Central memory CD8-positive, alpha-beta T cell (primary cell): ENCODE measurements around the gene DTNA.
"Not testable (repeated sequence)": the region's sequence is repeated elsewhere in the genome, so short reads cannot be mapped to it uniquely, and the experiment has no call there.

Source experiments
- ATAC-seq: fragments of 150-1000 bp; cut with Tn5 transposase; replicated peaks from 2 replicates; pipeline ENCODE4 v1.10.0; 2022; ENCODE audit warnings: mild to moderate bottlenecking, moderate FRiP score, moderate number of reproducible peaks; ENCODE audit not compliant: poor library complexity, severe bottlenecking; ENCODE audit errors: extremely low read depth
- DNase-seq, 2 donors: peaks; one replicate each; pipeline ENCODE4 v3.0.0; 2021; ENCODE audit warnings: low spot score in 2 of 2
- H3K27ac Mint-ChIP-seq: one replicate; pipeline ENCODE4 v1.8.0; 2022; ENCODE audit warnings: low read depth, mild to moderate bottlenecking, moderate library complexity, mixed read lengths
- H3K27me3 Mint-ChIP-seq: one replicate; pipeline ENCODE4 v1.8.0; 2022; ENCODE audit warnings: mixed read lengths
- H3K36me3 Mint-ChIP-seq: one replicate; pipeline ENCODE4 v1.8.0; 2022; ENCODE audit warnings: mild to moderate bottlenecking, moderate library complexity, mixed read lengths; ENCODE audit not compliant: insufficient read depth
- H3K4me1 Mint-ChIP-seq: one replicate; pipeline ENCODE4 v1.8.0; 2022; ENCODE audit warnings: mixed read lengths
- H3K4me3 Mint-ChIP-seq: one replicate; pipeline ENCODE4 v1.8.0; 2022; ENCODE audit warnings: mild to moderate bottlenecking, moderate library complexity, mixed read lengths
- H3K9me3 Mint-ChIP-seq: one replicate; pipeline ENCODE4 v1.8.0; 2022; ENCODE audit warnings: mixed read lengths

DTNA gene

GRCh38 chr18:34709750-34710441, at the start of gene DTNA:
DTNA (plus strand) TSS chr18:34710298; CDS start chr18:34755977, 45,679 bp downstream.
- Mint-ChIP-seq H3K27me3 (peaks cover 18% of the 10 kb centered on the region), H3K27ac (no peak within 1 kb of the TSS), H3K36me3 (no peaks in the 10 kb centered on the region), H3K4me1 (no peaks in the 10 kb centered on the region), H3K4me3 (no peak within 1 kb of the TSS), H3K9me3 (no peaks in the 10 kb centered on the region)
- ATAC-seq (no peak), DNase-seq (no peak)

GRCh38 chr18:34660572-34660971, 49.5 kb upstream of the DTNA start:
- H3K27me3 Mint-ChIP-seq: peaks cover 22% of the 10 kb centered on the region
- H3K4me1 Mint-ChIP-seq: no peaks in the 10 kb centered on the region
- H3K9me3 Mint-ChIP-seq: no peaks in the 10 kb centered on the region
- H3K27ac Mint-ChIP-seq: no peak overlapping the region
- no peak for DNase-seq
- H3K36me3 Mint-ChIP-seq: no peaks in the 10 kb centered on the region
- H3K4me3 Mint-ChIP-seq: no peak overlapping the region
- ATAC-seq: no peak

GRCh38 chr18:34661464-34662087, 48.5 kb upstream of the DTNA start:
- Mint-ChIP-seq H3K36me3 (no peaks in the 10 kb centered on the region), H3K9me3 (no peaks in the 10 kb centered on the region), H3K27me3 (peaks cover 22% of the 10 kb centered on the region), H3K4me1 (no peaks in the 10 kb centered on the region), H3K4me3 (no peak overlapping the region), H3K27ac (no peak overlapping the region)
- DNase-seq: no peak
- no peak for ATAC-seq

- H3K4me3 Mint-ChIP-seq: no peak overlapping the region
- no peaks in the 10 kb centered on the region for H3K9me3 Mint-ChIP-seq
- H3K27ac Mint-ChIP-seq: no peak overlapping the region
- DNase-seq: no peak
- ATAC-seq: no peak
- no peaks in the 10 kb centered on the region for H3K36me3 Mint-ChIP-seq
- H3K4me1 Mint-ChIP-seq: no peaks in the 10 kb centered on the region
- H3K27me3 Mint-ChIP-seq: no peaks in the 10 kb centered on the region
Observed at GRCh38 chr18:34676816-34677574, 33.1 kb upstream of the DTNA start.

- H3K36me3 Mint-ChIP-seq, ATAC-seq, H3K4me1 Mint-ChIP-seq, DNase-seq, H3K4me3 Mint-ChIP-seq, H3K27me3 Mint-ChIP-seq, H3K27ac Mint-ChIP-seq, H3K9me3 Mint-ChIP-seq: not testable (repeated sequence)
Observed at GRCh38 chr18:34689750-34690149, 20.3 kb upstream of the DTNA start.

- Mint-ChIP-seq H3K27ac (no peak overlapping the region), H3K9me3 (no peaks in the 10 kb centered on the region), H3K4me1 (no peaks in the 10 kb centered on the region), H3K36me3 (no peaks in the 10 kb centered on the region), H3K27me3 (peaks cover 8% of the 10 kb centered on the region), H3K4me3 (no peak overlapping the region)
- no peak for ATAC-seq
- no peak for DNase-seq
Observed at GRCh38 chr18:34691614-34692013, 18.5 kb upstream of the DTNA start.

- Mint-ChIP-seq H3K9me3 (no peaks in the 10 kb centered on the region), H3K4me3 (no peak overlapping the region), H3K27me3 (peaks cover 8% of the 10 kb centered on the region), H3K36me3 (no peaks in the 10 kb centered on the region), H3K4me1 (no peaks in the 10 kb centered on the region), H3K27ac (no peak overlapping the region)
- no peak for DNase-seq
- no peak for ATAC-seq
Observed at GRCh38 chr18:34694591-34695165, 15.4 kb upstream of the DTNA start.

GRCh38 chr18:34695310-34695709, 14.8 kb upstream of the DTNA start:
- ATAC-seq (no peak), DNase-seq (no peak)
- H3K4me3 Mint-ChIP-seq: no peak overlapping the region
- H3K36me3 Mint-ChIP-seq: no peaks in the 10 kb centered on the region
- no peaks in the 10 kb centered on the region for H3K9me3 Mint-ChIP-seq
- H3K27ac Mint-ChIP-seq: no peak overlapping the region
- H3K27me3 Mint-ChIP-seq: peaks cover 8% of the 10 kb centered on the region
- H3K4me1 Mint-ChIP-seq: no peaks in the 10 kb centered on the region

GRCh38 chr18:34696671-34697070, 13.4 kb upstream of the DTNA start:
- H3K4me3 Mint-ChIP-seq: no peak overlapping the region
- no peaks in the 10 kb centered on the region for H3K4me1 Mint-ChIP-seq
- no peak for DNase-seq
- no peak for ATAC-seq
- no peaks in the 10 kb centered on the region for H3K9me3 Mint-ChIP-seq
- H3K27ac Mint-ChIP-seq: no peak overlapping the region
- peaks cover 8% of the 10 kb centered on the region for H3K27me3 Mint-ChIP-seq
- no peaks in the 10 kb centered on the region for H3K36me3 Mint-ChIP-seq

- no peak overlapping the region for H3K27ac Mint-ChIP-seq
- H3K36me3 Mint-ChIP-seq: no peaks in the 10 kb centered on the region
- ATAC-seq: no peak
- no peak for DNase-seq
- H3K27me3 Mint-ChIP-seq: peaks cover 8% of the 10 kb centered on the region
- no peak overlapping the region for H3K4me3 Mint-ChIP-seq
- H3K4me1 Mint-ChIP-seq: no peaks in the 10 kb centered on the region
- no peaks in the 10 kb centered on the region for H3K9me3 Mint-ChIP-seq
Observed at GRCh38 chr18:34697233-34697632, 12.9 kb upstream of the DTNA start.

- Mint-ChIP-seq H3K27me3 (peaks cover 8% of the 10 kb centered on the region), H3K4me1 (no peaks in the 10 kb centered on the region), H3K27ac (no peak overlapping the region), H3K9me3 (no peaks in the 10 kb centered on the region), H3K36me3 (no peaks in the 10 kb centered on the region), H3K4me3 (no peak overlapping the region)
- DNase-seq: no peak
- no peak for ATAC-seq
Observed at GRCh38 chr18:34697891-34698290, 12.2 kb upstream of the DTNA start.

GRCh38 chr18:34701911-34702310, 8.2 kb upstream of the DTNA start:
- H3K27me3 Mint-ChIP-seq: no peaks in the 10 kb centered on the region
- no peak overlapping the region for H3K27ac Mint-ChIP-seq
- DNase-seq (no peak), ATAC-seq (no peak)
- H3K4me1 Mint-ChIP-seq: no peaks in the 10 kb centered on the region
- H3K36me3 Mint-ChIP-seq: no peaks in the 10 kb centered on the region
- no peak overlapping the region for H3K4me3 Mint-ChIP-seq
- H3K9me3 Mint-ChIP-seq: no peaks in the 10 kb centered on the region
